Esophagus squamous epithelium (tissue), 5 donors: ENCODE data around the gene SPEM3. TPM values are rescaled to one million over a fixed set of nuclear protein-coding genes. Genes with fewer than 3 reads are reported as not detected.

ENCODE experiments used
- DNase-seq: peaks from one replicate; lab custom pipeline; 2025; lab: John Stamatoyannopoulos, UW
- H3K27ac ChIP-seq, 4 donors: fragments of 200-600 bp; sonication (generic); one replicate each; pipeline ENCODE4 v1.5.1; 2016 to 2019; ENCODE audit warnings: mild to moderate bottlenecking in 1 of 4
- H3K27me3 ChIP-seq, 4 donors: fragments of 200-600 bp; sonication (generic); 1 replicate in 3 of 4; 2 replicates in 1 of 4; pipeline versions ENCODE4 v1.5.1 to v1.6.0; 2017 to 2021; ENCODE audit warnings: antibody characterized with exemption in 1 of 4
- H3K36me3 ChIP-seq, 3 donors: fragments of 200-600 bp; sonication (generic); one replicate each; pipeline ENCODE4 v1.5.1; 2016 to 2019
- H3K4me1 ChIP-seq, 3 donors: fragments of 200-600 bp; sonication (generic); one replicate each; pipeline ENCODE4 v1.5.1; 2017 to 2019
- H3K4me3 ChIP-seq, 4 donors: fragments of 200-600 bp; sonication (generic); 1 replicate in 3 of 4; 2 replicates in 1 of 4; pipeline ENCODE4 v1.5.1; 2016 to 2019; ENCODE audit warnings: mild to moderate bottlenecking in 2 of 4, moderate library complexity in 1 of 4
- H3K9me3 ChIP-seq, 3 donors: fragments of 200-600 bp; sonication (generic); one replicate each; pipeline ENCODE4 v1.5.1; 2016 to 2019
- POLR2A ChIP-seq, 4 donors: fragments of 450-650 bp; IDR thresholded peaks; one replicate each; pipeline ENCODE4 v1.6.1; 2017; ENCODE audit warnings: antibody characterized with exemption in 4 of 4, mild to moderate bottlenecking in 4 of 4, moderate library complexity in 3 of 4
- WGBS, 2 donors: methylation state at CpG; one replicate each; pipeline ENCODE4 v1.1.5; 2018; 5-methylcytosine and 5-hydroxymethylcytosine counted together
- intact Hi-C: fragments of 100-400 bp; cut with DNase I; formaldehyde crosslinking; loops from one replicate; pipeline ENCODE4 v1.15.0; 2022
- total RNA-seq, 4 donors: library from RNA; depleted of rRNA; stranded (reverse); fragments of >200 nt; gene quantifications; one replicate each; pipeline ENCODE4 v1.1.0, GENCODE V29; 2016
- TF ChIP-seq, protein P1 (sequence below), 6 experiments: fragments of 450-650 bp in 4 of 6; fragments of 200-600 bp in 2 of 6; sonication (generic) in 2 of 6; IDR thresholded peaks; one replicate each; pipeline ENCODE4 v1.5.1; 2016 to 2019; ENCODE audit warnings: antibody characterized with exemption in 6 of 6, mild to moderate bottlenecking in 4 of 6, moderate library complexity in 4 of 6
- donor health status: DM: yes; HTN: yes; CAD: no.

Gene SPEM3
- total RNA-seq, 4 donors from 2014 or later: not detected

DNA sequence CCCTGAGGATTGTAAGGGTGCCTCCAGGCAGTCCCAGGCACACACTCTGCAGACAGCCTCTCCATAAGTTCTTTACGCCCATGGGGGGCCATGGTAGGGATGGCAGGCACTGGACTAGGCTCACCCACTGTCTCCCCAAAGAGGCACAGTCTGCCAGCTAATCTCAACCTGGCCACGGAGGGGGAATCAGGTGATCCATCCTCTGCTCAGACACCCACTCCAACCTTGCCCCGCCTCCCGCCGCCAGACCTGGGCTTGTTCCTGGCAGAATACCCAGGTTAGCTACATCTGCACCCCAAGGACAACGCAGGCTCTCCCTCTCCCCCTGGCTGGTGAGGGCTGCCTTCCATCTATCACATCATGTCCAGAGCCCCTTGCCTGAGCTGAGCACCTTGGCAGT, 19.8 kb upstream of the SPEM3 start:
- Histone ChIP-seq H3K27ac (no peak overlapping the region), H3K36me3 (peaks cover 0 to 22% (median 0%) of the 10 kb centered on the region in 3 donors), H3K9me3 (no peaks in the 10 kb centered on the region), H3K4me3 (no peak overlapping the region), H3K27me3 (peaks cover 0 to 10% (median 0%) of the 10 kb centered on the region in 4 donors), H3K4me1 (peaks cover 3 to 22% (median 14%) of the 10 kb centered on the region in 3 donors)
- TF ChIP-seq, protein P1, sequence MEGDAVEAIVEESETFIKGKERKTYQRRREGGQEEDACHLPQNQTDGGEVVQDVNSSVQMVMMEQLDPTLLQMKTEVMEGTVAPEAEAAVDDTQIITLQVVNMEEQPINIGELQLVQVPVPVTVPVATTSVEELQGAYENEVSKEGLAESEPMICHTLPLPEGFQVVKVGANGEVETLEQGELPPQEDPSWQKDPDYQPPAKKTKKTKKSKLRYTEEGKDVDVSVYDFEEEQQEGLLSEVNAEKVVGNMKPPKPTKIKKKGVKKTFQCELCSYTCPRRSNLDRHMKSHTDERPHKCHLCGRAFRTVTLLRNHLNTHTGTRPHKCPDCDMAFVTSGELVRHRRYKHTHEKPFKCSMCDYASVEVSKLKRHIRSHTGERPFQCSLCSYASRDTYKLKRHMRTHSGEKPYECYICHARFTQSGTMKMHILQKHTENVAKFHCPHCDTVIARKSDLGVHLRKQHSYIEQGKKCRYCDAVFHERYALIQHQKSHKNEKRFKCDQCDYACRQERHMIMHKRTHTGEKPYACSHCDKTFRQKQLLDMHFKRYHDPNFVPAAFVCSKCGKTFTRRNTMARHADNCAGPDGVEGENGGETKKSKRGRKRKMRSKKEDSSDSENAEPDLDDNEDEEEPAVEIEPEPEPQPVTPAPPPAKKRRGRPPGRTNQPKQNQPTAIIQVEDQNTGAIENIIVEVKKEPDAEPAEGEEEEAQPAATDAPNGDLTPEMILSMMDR (IDR thresholded peaks at IDR 0.05): no peak
- no peak for TF ChIP-seq POLR2A (IDR thresholded peaks at IDR 0.05)
- WGBS, 2 donors: 80% methylated on average over 3 of the region's 6 CpGs; no CpG with 5 or more reads in 1 of the 2 donors
- no peak for DNase-seq
- intact Hi-C loops: no loop called here

DNA sequence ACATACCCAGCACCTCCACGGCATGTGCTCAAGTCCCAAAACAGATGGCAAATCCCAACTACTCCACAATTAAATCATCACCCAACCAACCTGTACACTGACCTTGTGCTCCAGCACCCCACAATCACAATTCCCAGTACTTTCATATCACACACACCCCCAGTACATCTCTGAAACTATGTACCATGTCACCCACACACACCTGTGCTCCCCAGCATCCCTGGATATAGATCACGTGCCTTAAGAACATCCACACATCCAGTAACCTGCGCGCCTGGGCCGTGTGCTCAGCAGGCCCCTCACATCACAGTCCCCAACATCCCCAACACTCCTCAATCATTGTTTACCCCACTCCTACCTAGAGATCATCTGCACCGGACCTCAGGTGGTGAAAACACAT, 18.9 kb upstream of the SPEM3 start:
- no peak for DNase-seq
- Histone ChIP-seq H3K4me1 (peaks cover 3 to 19% (median 14%) of the 10 kb centered on the region in 3 donors), H3K36me3 (peaks cover 0 to 22% (median 0%) of the 10 kb centered on the region in 3 donors), H3K9me3 (no peaks in the 10 kb centered on the region), H3K4me3 (no peak overlapping the region), H3K27ac (no peak overlapping the region), H3K27me3 (peaks cover 0 to 9% (median 0%) of the 10 kb centered on the region in 4 donors)
- 90 to 93% methylated on average over 6 of the region's 6 CpGs for WGBS, 2 donors
- no peak for TF ChIP-seq POLR2A (IDR thresholded peaks at IDR 0.05)
- TF ChIP-seq, protein P1 (IDR thresholded peaks at IDR 0.05): no peak
- intact Hi-C loops: no loop called here

DNA sequence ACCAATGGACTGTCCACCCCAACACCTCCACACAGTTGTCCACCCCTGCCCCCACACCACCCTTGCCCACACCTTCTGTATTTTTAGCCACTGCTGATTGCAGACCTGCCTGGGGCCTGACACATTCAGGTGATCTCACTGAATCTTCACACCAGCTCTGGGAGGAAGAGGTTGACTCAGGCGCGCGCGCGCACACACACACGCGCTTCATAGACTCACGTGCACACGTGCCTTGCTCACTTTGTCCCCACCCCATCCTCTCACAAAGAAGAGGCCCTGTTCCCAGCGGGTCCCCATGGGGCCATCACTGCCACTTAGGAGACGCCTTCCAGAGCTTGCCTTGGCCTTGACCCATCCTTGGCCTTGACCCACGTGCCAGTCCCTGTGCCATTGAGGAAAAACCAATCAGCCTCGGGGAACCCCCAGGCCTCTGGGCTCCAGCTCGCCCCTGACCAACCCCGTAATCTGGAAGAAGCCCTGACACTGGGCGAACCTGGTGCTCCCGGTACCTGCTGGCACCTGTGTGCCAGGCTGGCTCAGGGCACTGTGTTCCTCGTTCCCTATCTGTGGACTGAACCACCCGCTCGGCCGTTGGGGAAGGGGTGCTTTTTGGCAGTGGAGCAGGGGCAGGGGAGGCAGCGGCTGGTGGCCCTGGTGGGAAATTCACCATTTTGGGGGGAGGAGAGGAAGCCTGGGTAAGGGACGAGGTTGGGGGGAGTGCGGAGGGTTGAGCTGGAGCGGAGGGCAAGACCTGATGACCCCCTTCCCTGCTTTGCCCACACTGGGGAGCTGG, 17.8 kb upstream of the SPEM3 start:
- Histone ChIP-seq H3K36me3 (peaks cover 0 to 29% (median 0%) of the 10 kb centered on the region in 3 donors), H3K27ac (no peak overlapping the region), H3K4me1 (peaks cover under 1 to 8% (median 5%) of the 10 kb centered on the region in 3 donors), H3K27me3 (no peaks in the 10 kb centered on the region), H3K9me3 (no peaks in the 10 kb centered on the region), H3K4me3 (no peak overlapping the region)
- TF ChIP-seq POLR2A (IDR thresholded peaks at IDR 0.05): no peak
- TF ChIP-seq, protein P1 (IDR thresholded peaks at IDR 0.05): no peak
- DNase-seq: no peak
- intact Hi-C loops: no loop called here
- WGBS, 2 donors: 84 to 95% methylated on average over 12 to 18 of the region's 25 CpGs

DNA sequence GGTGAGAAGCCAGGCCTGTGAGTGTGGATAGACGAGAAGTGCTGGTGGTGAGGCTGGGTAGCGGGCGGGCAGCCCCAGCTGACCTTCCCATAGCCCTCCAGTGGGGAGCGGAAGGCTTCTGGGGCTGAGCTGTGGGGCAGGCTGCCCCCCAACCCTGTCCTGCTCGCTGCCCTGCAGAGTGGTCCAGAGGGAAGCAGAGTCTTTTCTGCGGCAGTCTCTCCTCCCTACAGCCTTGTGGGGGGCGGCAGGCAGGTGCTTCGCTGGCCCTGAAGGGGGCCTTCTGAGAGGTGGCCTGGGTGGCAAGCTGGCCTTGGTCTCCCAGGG, 17.3 kb upstream of the SPEM3 start:
- H3K27ac ChIP-seq: no peak overlapping the region
- no peaks in the 10 kb centered on the region for H3K27me3 ChIP-seq
- intact Hi-C loops: no loop called here
- H3K36me3 ChIP-seq: peaks cover 0 to 32% (median 0%) of the 10 kb centered on the region in 3 donors
- no peak for DNase-seq
- no peaks in the 10 kb centered on the region for H3K9me3 ChIP-seq
- no peak overlapping the region for H3K4me3 ChIP-seq
- peaks cover 0 to 2% (median 0%) of the 10 kb centered on the region in 3 donors for H3K4me1 ChIP-seq
- TF ChIP-seq, protein P1 (IDR thresholded peaks at IDR 0.05): no peak
- no peak for TF ChIP-seq POLR2A (IDR thresholded peaks at IDR 0.05)
- WGBS, 2 donors: 96 to 99% methylated on average over 4 to 7 of the region's 8 CpGs

DNA sequence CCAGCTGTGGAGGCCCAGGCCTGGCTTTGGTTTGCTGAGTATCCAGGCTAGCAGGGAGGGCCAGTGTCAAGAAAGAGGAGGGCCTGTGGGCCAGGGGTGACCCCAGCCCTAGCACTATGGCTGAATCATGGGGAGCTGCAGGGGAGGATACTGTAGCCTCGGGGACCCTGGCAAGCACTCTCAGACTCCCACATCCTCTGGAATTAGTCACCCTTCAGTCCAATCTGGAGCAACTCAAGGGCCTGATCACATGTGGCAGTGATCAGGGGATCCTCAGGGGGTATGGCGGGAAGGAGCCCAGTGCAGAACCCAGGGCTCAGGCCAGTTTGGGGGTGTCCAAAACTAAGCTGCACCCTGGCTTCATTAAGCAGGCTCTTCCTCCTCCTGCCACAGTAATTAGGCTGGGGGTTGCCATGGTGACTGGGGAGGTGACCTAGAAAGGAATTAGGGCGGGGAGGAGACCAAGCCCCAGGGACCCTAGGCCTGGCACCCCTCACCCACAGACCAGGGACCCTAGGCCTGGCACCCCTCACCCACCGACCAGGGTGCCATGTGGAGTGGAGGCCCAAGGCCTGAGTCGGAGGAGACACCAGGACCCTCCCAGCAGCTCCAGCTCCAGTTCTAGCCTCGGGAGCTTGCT, 15.2 kb upstream of the SPEM3 start:
- TF ChIP-seq, protein P1 (IDR thresholded peaks at IDR 0.05): no peak
- TF ChIP-seq POLR2A (IDR thresholded peaks at IDR 0.05): no peak
- intact Hi-C loops: no loop called here
- Histone ChIP-seq H3K9me3 (no peaks in the 10 kb centered on the region), H3K36me3 (peaks cover 0 to 42% (median 0%) of the 10 kb centered on the region in 3 donors), H3K4me1 (no peaks in the 10 kb centered on the region), H3K27me3 (no peaks in the 10 kb centered on the region), H3K27ac (no peak overlapping the region), H3K4me3 (no peak overlapping the region)
- no peak for DNase-seq
- 67% methylated on average over 2 of the region's 6 CpGs; no CpG with 5 or more reads in 1 of the 2 donors for WGBS, 2 donors
